ENCODE results near the gene DUS3L. TPM values are rescaled to one million over a fixed set of nuclear protein-coding genes. Genes with fewer than 3 reads are reported as not detected.

The DUS3L gene
- total and polyA plus RNA-seq, 2 of the 8 experiments (the other 6 are each of a cell fraction or from before 2014, with no cell fraction given): 37.6 to 39.1 TPM

GRCh38 chr19:5804516-5805461 lies 13.8 kb upstream of the DUS3L start, which contains the start of gene NRTN:
Gene NRTN (plus strand): TSS chr19:5805067. CDS start chr19:5824166, 19,099 bp downstream.
- Histone ChIP-seq H3K56ac (replicated peaks; ENCODE audit: insufficient read length, low read depth, low read length) (no peak within 1 kb of the TSS), H3K23me2 (ENCODE audit: low read depth, low read length) (peaks cover 7% of the 10 kb centered on the region), H4K20me1 (replicated peaks in 1 of 2; ENCODE audit: control insufficient read depth in 1 of 2, insufficient read depth in 2 of 2, low read length in 2 of 2) (peaks cover 0 to 6% of the 10 kb centered on the region in 2 experiments), H4K91ac (replicated peaks; ENCODE audit: insufficient read length, low read length) (no peak within 1 kb of the TSS), H3K9ac (replicated peaks in 1 of 4; ENCODE audit: extremely low read depth in 1 of 4, low read depth in 3 of 4, low read length in 3 of 4) (no peak within 1 kb of the TSS), H3K4ac (replicated peaks; ENCODE audit: insufficient read length, low read depth, low read length) (no peak within 1 kb of the TSS), H3K18ac (ENCODE audit: extremely low read depth, low read length) (no peak within 1 kb of the TSS; the same call in 1 of the 2 replicates), H2BK5ac (ENCODE audit: low read depth, low read length) (no peak within 1 kb of the TSS), H3K36me3 (ENCODE audit: control insufficient read depth in 2 of 4, insufficient read depth in 4 of 4, low read length in 3 of 4) (no peaks in the 10 kb centered on the region), H4K8ac (ENCODE audit: extremely low read depth, insufficient read depth, low read length) (peak within 1 kb of the TSS; percentile 38), H3K79me1 (ENCODE audit: low read depth, low read length) (peaks cover 4% of the 10 kb centered on the region; the same call in 1 of the 2 replicates), H2BK20ac (ENCODE audit: low read length) (no peak within 1 kb of the TSS), H3K4me3 (ENCODE audit: extremely low read depth in 1 of 4, insufficient read depth in 2 of 4, low read depth in 3 of 4, low read length in 4 of 4) (peak within 1 kb of the TSS; percentile 31 to 58 (median 34)), H2BK15ac (ENCODE audit: low read length) (no peak within 1 kb of the TSS), H3K9me3 (ENCODE audit: insufficient read depth in 2 of 2, low read depth in 1 of 2, low read length in 1 of 2) (no peaks in the 10 kb centered on the region), H3K79me2 (ENCODE audit: control insufficient read depth in 1 of 2, insufficient read depth in 2 of 2, low read length in 2 of 2) (no peaks in the 10 kb centered on the region; a peak in 1 of 4 replicates), H3K27me3 (replicated peaks in 1 of 4; ENCODE audit: control insufficient read depth in 3 of 4, extremely low read depth in 1 of 4, insufficient read depth in 3 of 4, low read length in 3 of 4) (peaks cover 2 to 16% (median 8%) of the 10 kb centered on the region in 4 experiments; a peak in 6 of 7 replicates), H2AK5ac (ENCODE audit: low read depth, low read length) (no peak within 1 kb of the TSS), H3K4me2 (ENCODE audit: insufficient read depth in 1 of 2, low read depth in 2 of 2, low read length in 2 of 2) (peak within 1 kb of the TSS; percentile 51 to 69), H2BK120ac (replicated peaks; ENCODE audit: low read depth, low read length) (no peak within 1 kb of the TSS), H4K5ac (ENCODE audit: insufficient read length, low read depth, low read length) (no peak within 1 kb of the TSS), H3K27ac (ENCODE audit: low read depth, low read length) (no peak within 1 kb of the TSS), H2AFZ (ENCODE audit: low read length) (no peak within 1 kb of the TSS), H3K23ac (ENCODE audit: insufficient read length) (no peak within 1 kb of the TSS), H3K14ac (ENCODE audit: insufficient read length) (no peak within 1 kb of the TSS), H3K4me1 (replicated peaks in 1 of 4; ENCODE audit: control insufficient read depth in 3 of 4, insufficient read depth in 4 of 4, low read length in 3 of 4) (peaks cover 0 to 18% (median 10%) of the 10 kb centered on the region in 4 experiments; a peak in 5 of 7 replicates), H2BK12ac (ENCODE audit: low read depth, low read length) (no peak within 1 kb of the TSS)
- DNase-seq (ENCODE audit: low read depth in 1 of 2, low spot score in 2 of 2) (peak in 1 of 2 experiments; percentile 77), FAIRE-seq (no peak)
- ChIA-PET POLR2A (ENCODE audit: partially characterized antibody) (interaction anchor here (0.8 to 3.4 kb wide), 14 partner anchors 9 to 115 kb away, joined by 3 to 35 read pairs (median 6); partner anchors contain the start of genes CATSPERD, DUS3L, LONP1 and NDUFA11), CTCF (ENCODE audit: partially characterized antibody) (interaction anchor here (0.7 to 2.4 kb wide), 56 partner anchors 8 to 216 kb away, joined by 3 to 58 read pairs (median 5); partner anchors contain the start of genes CAPS, CATSPERD, DUS3L and LONP1)
- 7% methylated on average over 21 of the region's 107 CpGs; no CpG with 5 or more reads in 1 of the 2 experiments for WGBS, 2 experiments (ENCODE audit: extremely low coverage in 1 of 2, insufficient coverage in 1 of 2, insufficient read length in 1 of 2, insufficient replicate concordance in 2 of 2, low coverage in 1 of 2, low lambda C conversion rate in 2 of 2, missing lambda C conversion rate in 1 of 2)
